ENCODE measurements around the gene DCLRE1B.

The DCLRE1B gene

DNA sequence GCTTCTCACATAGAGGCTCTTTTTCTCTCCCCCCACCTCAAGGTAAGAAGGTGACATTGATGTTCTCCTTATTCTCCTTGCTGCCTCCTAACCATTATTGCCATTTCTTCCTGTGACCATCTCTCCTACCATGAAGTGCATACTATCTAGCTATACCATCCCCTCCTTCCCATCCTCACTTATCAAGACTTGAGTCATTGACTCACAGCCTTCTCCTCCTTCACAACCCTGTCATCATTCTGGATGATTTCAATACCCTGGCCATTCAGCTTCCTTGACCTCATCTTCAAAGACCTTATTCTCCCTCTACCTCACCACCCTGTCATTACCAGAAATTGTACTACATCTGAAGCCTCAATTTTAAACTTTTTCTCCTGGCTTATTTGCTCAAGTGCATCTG is 13.1 kb downstream of the DCLRE1B start:
- H3K9me3 ChIP-seq (ENCODE audit: control insufficient read depth, insufficient read depth, low read depth, low read length): no peaks in the 10 kb centered on the region
- no peak overlapping the region for H3K27ac ChIP-seq (ENCODE audit: extremely low read depth, low read depth, low read length)
- ChIA-PET POLR2A (interaction anchor here (0.6 to 1.0 kb wide), 2 partner anchors 11 to 49 kb away, joined by 3 to 4 read pairs; partner anchors contain the start of gene HIPK1), CTCF (interaction anchor here (0.7 kb wide), 1 partner anchor 93 kb away, joined by 3 read pairs; no protein-coding TSS in a partner anchor)
- peaks cover 0 to 7% of the 10 kb centered on the region in 2 experiments; a peak in 1 of 3 replicates for H3K36me3 ChIP-seq (ENCODE audit: control insufficient read depth in 2 of 2, insufficient read depth in 1 of 2, low read length in 2 of 2)
- no peak for TF ChIP-seq CTCF (tag by site-specific recombination; IDR thresholded peaks at IDR 0.05)
- TF ChIP-seq ZNF560 (tag by site-specific recombination; IDR thresholded peaks at IDR 0.05; ENCODE audit: borderline replicate concordance): no peak
- no peak for TF ChIP-seq ZNF791 (tag by site-specific recombination; IDR thresholded peaks at IDR 0.05)
- TF ChIP-seq ZNF350 (tag by site-specific recombination; IDR thresholded peaks at IDR 0.05): no peak
- TF ChIP-seq YY1 (tag by site-specific recombination; IDR thresholded peaks at IDR 0.05): no peak
- no peak for TF ChIP-seq ZNF140 (tag by site-specific recombination; IDR thresholded peaks at IDR 0.05)
- TF ChIP-seq, protein P1, sequence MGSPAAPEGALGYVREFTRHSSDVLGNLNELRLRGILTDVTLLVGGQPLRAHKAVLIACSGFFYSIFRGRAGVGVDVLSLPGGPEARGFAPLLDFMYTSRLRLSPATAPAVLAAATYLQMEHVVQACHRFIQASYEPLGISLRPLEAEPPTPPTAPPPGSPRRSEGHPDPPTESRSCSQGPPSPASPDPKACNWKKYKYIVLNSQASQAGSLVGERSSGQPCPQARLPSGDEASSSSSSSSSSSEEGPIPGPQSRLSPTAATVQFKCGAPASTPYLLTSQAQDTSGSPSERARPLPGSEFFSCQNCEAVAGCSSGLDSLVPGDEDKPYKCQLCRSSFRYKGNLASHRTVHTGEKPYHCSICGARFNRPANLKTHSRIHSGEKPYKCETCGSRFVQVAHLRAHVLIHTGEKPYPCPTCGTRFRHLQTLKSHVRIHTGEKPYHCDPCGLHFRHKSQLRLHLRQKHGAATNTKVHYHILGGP (tag by site-specific recombination; IDR thresholded peaks at IDR 0.05): no peak
- no peak for TF ChIP-seq ZNF830 (tag by site-specific recombination; IDR thresholded peaks at IDR 0.05; ENCODE audit: low read depth)
- no peak for TF ChIP-seq ZNF664 (tag by site-specific recombination; IDR thresholded peaks at IDR 0.05)
- TF ChIP-seq, protein P2, sequence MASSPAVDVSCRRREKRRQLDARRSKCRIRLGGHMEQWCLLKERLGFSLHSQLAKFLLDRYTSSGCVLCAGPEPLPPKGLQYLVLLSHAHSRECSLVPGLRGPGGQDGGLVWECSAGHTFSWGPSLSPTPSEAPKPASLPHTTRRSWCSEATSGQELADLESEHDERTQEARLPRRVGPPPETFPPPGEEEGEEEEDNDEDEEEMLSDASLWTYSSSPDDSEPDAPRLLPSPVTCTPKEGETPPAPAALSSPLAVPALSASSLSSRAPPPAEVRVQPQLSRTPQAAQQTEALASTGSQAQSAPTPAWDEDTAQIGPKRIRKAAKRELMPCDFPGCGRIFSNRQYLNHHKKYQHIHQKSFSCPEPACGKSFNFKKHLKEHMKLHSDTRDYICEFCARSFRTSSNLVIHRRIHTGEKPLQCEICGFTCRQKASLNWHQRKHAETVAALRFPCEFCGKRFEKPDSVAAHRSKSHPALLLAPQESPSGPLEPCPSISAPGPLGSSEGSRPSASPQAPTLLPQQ (tag by site-specific recombination; IDR thresholded peaks at IDR 0.05): no peak
- TF ChIP-seq HOXA7 (CRISPR knock-in tag; IDR thresholded peaks at IDR 0.05; ENCODE audit: borderline replicate concordance): no peak
- no peak for TF ChIP-seq ZNF133 (tag by site-specific recombination; IDR thresholded peaks at IDR 0.05)
- no peaks in the 10 kb centered on the region; the same call in 1 of the 2 replicates for H3K4me1 ChIP-seq (ENCODE audit: control insufficient read depth, insufficient read depth, low read length)
- no peak overlapping the region for H3K4me3 ChIP-seq (ENCODE audit: low read depth, low read length)

DNA sequence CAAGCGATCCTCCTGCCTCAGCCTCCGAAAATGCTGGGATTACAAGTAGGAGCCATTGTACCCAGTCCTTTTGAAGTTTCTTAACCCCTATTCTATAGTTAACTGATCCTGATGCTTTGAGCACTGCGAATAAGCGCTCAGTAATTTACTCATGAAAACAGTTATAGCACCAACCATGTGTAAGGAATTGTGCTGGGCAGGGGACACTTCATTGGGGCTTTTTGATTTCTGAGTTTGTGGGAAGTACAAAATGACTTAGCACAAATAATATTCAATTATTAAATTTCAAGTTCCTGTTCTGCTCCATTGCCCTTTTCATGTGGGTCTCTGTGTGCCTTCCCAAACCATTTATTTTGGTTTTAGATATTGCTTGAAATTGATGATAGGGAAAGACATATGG is 17.8 kb downstream of the DCLRE1B start:
- POLR2A ChIA-PET: no interaction called here
- no peak for TF ChIP-seq RBAK (tag by site-specific recombination; IDR thresholded peaks at IDR 0.05)
- no peak for TF ChIP-seq ZFP41 (tag by site-specific recombination; IDR thresholded peaks at IDR 0.05; ENCODE audit: borderline replicate concordance)
- no peak for TF ChIP-seq ZBTB17 (tag by site-specific recombination; IDR thresholded peaks at IDR 0.05)
- no peak for TF ChIP-seq ZNF792 (tag by site-specific recombination; IDR thresholded peaks at IDR 0.05)
- TF ChIP-seq ZNF488 (tag by site-specific recombination; IDR thresholded peaks at IDR 0.05): no peak
- TF ChIP-seq ZNF26 (tag by site-specific recombination; IDR thresholded peaks at IDR 0.05): no peak
- TF ChIP-seq, protein P1 (tag by site-specific recombination; IDR thresholded peaks at IDR 0.05): no peak
- TF ChIP-seq, protein P3, sequence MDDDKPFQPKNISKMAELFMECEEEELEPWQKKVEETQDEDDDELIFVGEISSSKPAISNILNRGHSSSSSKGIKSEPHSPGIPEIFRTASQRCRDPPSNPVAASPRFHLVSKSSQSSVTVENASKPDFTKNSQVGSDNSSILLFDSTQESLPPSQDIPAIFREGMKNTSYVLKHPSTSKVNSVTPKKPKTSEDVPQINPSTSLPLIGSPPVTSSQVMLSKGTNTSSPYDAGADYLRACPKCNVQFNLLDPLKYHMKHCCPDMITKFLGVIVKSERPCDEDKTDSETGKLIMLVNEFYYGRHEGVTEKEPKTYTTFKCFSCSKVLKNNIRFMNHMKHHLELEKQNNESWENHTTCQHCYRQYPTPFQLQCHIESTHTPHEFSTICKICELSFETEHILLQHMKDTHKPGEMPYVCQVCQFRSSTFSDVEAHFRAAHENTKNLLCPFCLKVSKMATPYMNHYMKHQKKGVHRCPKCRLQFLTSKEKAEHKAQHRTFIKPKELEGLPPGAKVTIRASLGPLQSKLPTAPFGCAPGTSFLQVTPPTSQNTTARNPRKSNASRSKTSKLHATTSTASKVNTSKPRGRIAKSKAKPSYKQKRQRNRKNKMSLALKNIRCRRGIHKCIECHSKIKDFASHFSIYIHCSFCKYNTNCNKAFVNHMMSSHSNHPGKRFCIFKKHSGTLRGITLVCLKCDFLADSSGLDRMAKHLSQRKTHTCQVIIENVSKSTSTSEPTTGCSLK (tag by site-specific recombination; IDR thresholded peaks at IDR 0.05): no peak
- no peak for TF ChIP-seq ZEB2 (tag by site-specific recombination; IDR thresholded peaks at IDR 0.05)
- TF ChIP-seq ZSCAN4 (tag by site-specific recombination; IDR thresholded peaks at IDR 0.05): no peak
- TF ChIP-seq ZNF16 (tag by site-specific recombination; IDR thresholded peaks at IDR 0.05; ENCODE audit: low read depth): no peak
- TF ChIP-seq ZNF138 (tag by site-specific recombination; IDR thresholded peaks at IDR 0.05; ENCODE audit: borderline replicate concordance): no peak

More for the DNA sequence above, 17.8 kb downstream of the DCLRE1B start:
- H3K4me1 ChIP-seq (ENCODE audit: control insufficient read depth, insufficient read depth, low read length): no peaks in the 10 kb centered on the region
- CTCF ChIA-PET: no interaction called here
- H3K4me3 ChIP-seq (ENCODE audit: low read depth, low read length): no peak overlapping the region
- H3K36me3 ChIP-seq (ENCODE audit: control insufficient read depth in 2 of 2, insufficient read depth in 1 of 2, low read length in 2 of 2): no peaks in the 10 kb centered on the region
- no peaks in the 10 kb centered on the region for H3K9me3 ChIP-seq (ENCODE audit: control insufficient read depth, insufficient read depth, low read depth, low read length)
- H3K27ac ChIP-seq (ENCODE audit: extremely low read depth, low read depth, low read length): no peak overlapping the region

All from HEK293 (cell line).